Testis (tissue), 3 donors: Measurements from ENCODE around the gene EHD4. TPM values are rescaled to one million over a fixed set of nuclear protein-coding genes. Genes with fewer than 3 reads are reported as not detected.

Source experiments
- DNase-seq: peaks from one replicate; pipeline ENCODE4 v3.0.0-alpha.2; 2019
- H3K27ac ChIP-seq, 2 donors: fragments of 200-600 bp; sonication (generic); one replicate each; pipeline ENCODE4 v1.5.1; 2019
- H3K27me3 ChIP-seq: fragments of 200-600 bp; sonication (generic); one replicate; pipeline ENCODE4 v1.5.1; 2019
- H3K36me3 ChIP-seq: fragments of 200-600 bp; sonication (generic); one replicate; pipeline ENCODE4 v1.5.1; 2017; ENCODE audit warnings: low read depth; ENCODE audit errors: missing control alignments
- H3K4me1 ChIP-seq: fragments of 200-600 bp; sonication (generic); one replicate; pipeline ENCODE4 v1.5.1; 2019
- H3K4me3 ChIP-seq, 2 donors: fragments of 200-600 bp; sonication (generic); one replicate each; pipeline ENCODE4 v1.5.1; 2017 to 2019
- H3K9me3 ChIP-seq: fragments of 200-600 bp; sonication (generic); one replicate; pipeline ENCODE4 v1.5.1; 2017
- POLR2A ChIP-seq: fragments of 450-650 bp; IDR thresholded peaks from one replicate; pipeline ENCODE4 v1.6.1; 2017; ENCODE audit warnings: antibody characterized with exemption, mild to moderate bottlenecking, moderate library complexity
- WGBS, 2 donors: methylation state at CpG; one replicate each; pipeline ENCODE4 v1.1.5; 2018; 5-methylcytosine and 5-hydroxymethylcytosine counted together
- intact Hi-C: fragments of 100-400 bp; cut with DNase I; formaldehyde crosslinking; loops from one replicate; pipeline ENCODE4 v1.15.1; 2023; ENCODE audit warnings: low total_unique reads
- polyA plus RNA-seq: library from polyadenylated mRNA; stranded (reverse); fragments of 350-450 nt; fragmentation: Illumina TruSeq; extraction: RNeasy Lipid Tissue Mini Kit (QIAGEN cat#74804); gene quantifications from one replicate; pipeline ENCODE4 v1.2.3, GENCODE V29; 2014; ENCODE audit warnings: low read depth, low replicate concordance; ENCODE audit not compliant: insufficient read depth
- total RNA-seq, 2 donors: library from RNA; depleted of rRNA; stranded (reverse); fragments of >200 nt; gene quantifications; one replicate each; pipeline ENCODE4 v1.2.3, GENCODE V29; 2016
- TF ChIP-seq, protein P1 (sequence below), 3 experiments: fragments of 450-650 bp in 2 of 3; fragments of 200-600 bp in 1 of 3; sonication (generic) in 1 of 3; IDR thresholded peaks; one replicate each; pipeline ENCODE4 v1.5.1; 2016 to 2019; ENCODE audit warnings: antibody characterized with exemption in 3 of 3, mild to moderate bottlenecking in 2 of 3, moderate library complexity in 1 of 3

Gene EHD4
- total and polyA plus RNA-seq, 3 donors from 2014 or later = 8.0 to 10.2 (median 9.4) TPM

DNA sequence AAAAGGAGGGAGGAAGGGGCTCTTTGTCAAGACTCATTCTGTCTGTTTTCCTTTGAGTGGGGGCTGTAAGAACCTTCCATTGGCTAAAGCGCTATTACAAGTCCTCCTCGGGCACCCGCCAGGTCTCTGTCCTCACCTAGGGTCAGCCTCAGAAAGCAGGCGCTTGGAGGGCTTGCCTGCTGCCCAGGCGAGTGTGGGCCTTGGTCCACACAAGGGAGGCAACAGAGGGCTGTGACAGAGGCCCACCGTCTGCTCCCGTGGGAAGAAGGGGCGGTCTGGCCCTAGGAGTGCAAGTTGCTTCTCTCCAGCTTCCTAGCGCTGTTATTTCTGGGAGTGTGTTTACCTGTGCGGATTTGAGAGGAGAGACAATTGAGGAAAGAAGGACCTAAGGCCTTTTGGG lies 24.0 kb upstream of the EHD4 start:
- intact Hi-C loops = no loop called here
- DNase-seq = no peak
- TF ChIP-seq, protein P1, sequence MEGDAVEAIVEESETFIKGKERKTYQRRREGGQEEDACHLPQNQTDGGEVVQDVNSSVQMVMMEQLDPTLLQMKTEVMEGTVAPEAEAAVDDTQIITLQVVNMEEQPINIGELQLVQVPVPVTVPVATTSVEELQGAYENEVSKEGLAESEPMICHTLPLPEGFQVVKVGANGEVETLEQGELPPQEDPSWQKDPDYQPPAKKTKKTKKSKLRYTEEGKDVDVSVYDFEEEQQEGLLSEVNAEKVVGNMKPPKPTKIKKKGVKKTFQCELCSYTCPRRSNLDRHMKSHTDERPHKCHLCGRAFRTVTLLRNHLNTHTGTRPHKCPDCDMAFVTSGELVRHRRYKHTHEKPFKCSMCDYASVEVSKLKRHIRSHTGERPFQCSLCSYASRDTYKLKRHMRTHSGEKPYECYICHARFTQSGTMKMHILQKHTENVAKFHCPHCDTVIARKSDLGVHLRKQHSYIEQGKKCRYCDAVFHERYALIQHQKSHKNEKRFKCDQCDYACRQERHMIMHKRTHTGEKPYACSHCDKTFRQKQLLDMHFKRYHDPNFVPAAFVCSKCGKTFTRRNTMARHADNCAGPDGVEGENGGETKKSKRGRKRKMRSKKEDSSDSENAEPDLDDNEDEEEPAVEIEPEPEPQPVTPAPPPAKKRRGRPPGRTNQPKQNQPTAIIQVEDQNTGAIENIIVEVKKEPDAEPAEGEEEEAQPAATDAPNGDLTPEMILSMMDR (IDR thresholded peaks at IDR 0.05) = no peak
- no peak for TF ChIP-seq POLR2A

DNA sequence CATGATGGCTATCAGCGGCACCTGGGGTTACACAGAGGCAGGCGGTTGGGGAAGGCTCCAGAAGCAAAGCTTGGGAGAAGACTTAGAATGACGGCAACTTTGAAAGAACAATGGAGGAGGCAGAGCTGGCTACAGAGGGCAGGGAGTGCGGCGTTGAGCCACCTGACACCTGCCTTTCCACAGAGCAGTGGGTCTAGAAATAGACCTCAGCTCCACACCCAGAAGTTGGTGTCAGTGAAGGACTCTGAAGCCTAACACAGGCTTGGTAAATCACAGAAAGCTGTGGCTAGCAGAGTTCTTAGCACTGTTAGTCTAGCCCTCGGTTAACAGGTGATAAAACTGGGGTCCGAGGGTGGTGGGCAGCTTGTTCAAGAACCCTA lies 23.1 kb upstream of the EHD4 start:
- no peaks in the 10 kb centered on the region for H3K27me3 ChIP-seq
- no peaks in the 10 kb centered on the region for H3K36me3 ChIP-seq
- no peak for DNase-seq
- no peak overlapping the region for H3K27ac ChIP-seq
- no peak for TF ChIP-seq POLR2A
- TF ChIP-seq, protein P1 (IDR thresholded peaks at IDR 0.05) = no peak
- no peaks in the 10 kb centered on the region for H3K4me1 ChIP-seq
- WGBS, 2 donors = 88 to 98% methylated on average over 7 of the region's 7 CpGs
- H3K4me3 ChIP-seq = no peak overlapping the region
- intact Hi-C loops = no loop called here
- no peaks in the 10 kb centered on the region for H3K9me3 ChIP-seq

More for the DNA sequence above, 24.0 kb upstream of the EHD4 start:
- Histone ChIP-seq H3K4me1 (no peaks in the 10 kb centered on the region), H3K27me3 (no peaks in the 10 kb centered on the region), H3K4me3 (no peak overlapping the region), H3K9me3 (no peaks in the 10 kb centered on the region), H3K27ac (no peak overlapping the region), H3K36me3 (no peaks in the 10 kb centered on the region)
- WGBS, 2 donors = 93 to 96% methylated on average over 10 of the region's 10 CpGs

DNA sequence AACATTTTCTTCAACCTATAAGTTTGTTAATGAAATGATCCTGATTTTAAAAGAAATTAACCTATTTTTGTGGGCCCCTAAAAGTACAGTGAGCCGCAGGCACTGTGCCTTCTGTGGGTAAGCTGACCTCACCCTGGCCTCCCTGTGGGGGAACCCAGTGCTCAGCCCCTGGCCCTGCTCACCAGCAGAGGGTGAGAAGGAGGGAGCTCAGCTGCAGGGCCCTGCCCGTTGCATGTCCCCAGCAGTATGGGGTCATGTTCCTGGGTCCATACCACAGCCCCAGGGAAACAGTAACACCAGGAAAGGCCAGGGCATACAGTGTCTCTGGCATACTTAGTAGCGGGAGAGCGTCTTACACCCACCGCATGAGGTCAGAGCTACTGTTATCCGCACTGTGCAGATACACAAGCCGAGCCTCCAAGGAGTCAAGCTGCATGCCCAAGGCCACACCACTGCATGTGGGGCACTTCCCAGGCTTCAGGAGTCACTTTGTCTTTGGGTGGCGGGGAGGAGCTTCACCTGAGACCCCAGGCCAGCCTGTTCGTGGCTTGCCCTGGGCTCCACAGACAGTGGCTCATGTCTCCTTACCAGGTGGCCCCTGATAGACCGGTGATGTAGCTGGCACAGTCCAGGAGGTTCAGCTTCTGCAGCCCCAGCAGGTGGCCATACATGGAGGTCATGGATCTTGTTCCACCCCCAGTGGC lies 22.6 kb upstream of the EHD4 start:
- no peak for TF ChIP-seq POLR2A
- TF ChIP-seq, protein P1 (IDR thresholded peaks at IDR 0.05) = no peak
- intact Hi-C loops = loop anchor here (5.0 kb wide), 1 partner anchor 62 kb away; no protein-coding TSS in a partner anchor
- 62 to 87% methylated on average over 10 of the region's 10 CpGs for WGBS, 2 donors

DNA sequence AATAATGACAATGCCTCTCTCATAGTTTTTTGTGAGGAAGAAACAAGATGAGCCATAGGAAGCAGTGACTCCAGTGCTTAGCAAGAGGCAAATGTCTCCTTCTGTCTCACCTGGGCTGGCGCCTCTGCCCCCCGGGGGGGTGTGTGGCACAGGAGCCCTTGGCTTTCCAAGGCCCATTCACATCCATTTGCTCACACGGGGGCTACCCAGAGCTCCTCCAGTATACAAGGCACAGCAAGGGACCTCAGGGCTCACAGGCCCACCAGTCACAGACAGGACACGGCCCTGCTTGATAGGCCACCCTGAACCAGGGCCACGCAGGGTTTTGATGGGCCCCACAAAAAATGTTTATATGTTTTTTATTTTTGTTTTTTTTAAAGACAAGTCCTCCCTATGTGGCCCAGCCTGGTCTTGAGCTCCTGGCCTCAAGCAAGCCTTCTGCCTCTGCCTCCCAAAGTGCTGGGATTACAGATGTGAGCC lies 21.9 kb upstream of the EHD4 start:
- Histone ChIP-seq H3K9me3 (no peaks in the 10 kb centered on the region), H3K4me1 (no peaks in the 10 kb centered on the region), H3K27me3 (no peaks in the 10 kb centered on the region), H3K4me3 (no peak overlapping the region), H3K36me3 (no peaks in the 10 kb centered on the region), H3K27ac (no peak overlapping the region)
- WGBS, 2 donors = 87 to 93% methylated on average over 4 to 5 of the region's 5 CpGs
- intact Hi-C loops = loop anchor here (5.0 kb wide), 1 partner anchor 63 kb away; no protein-coding TSS in a partner anchor
- no peak for TF ChIP-seq POLR2A
- TF ChIP-seq, protein P1 (IDR thresholded peaks at IDR 0.05) = no peak
- DNase-seq = no peak

More for the DNA sequence above, 22.6 kb upstream of the EHD4 start:
- no peaks in the 10 kb centered on the region for H3K9me3 ChIP-seq
- no peaks in the 10 kb centered on the region for H3K27me3 ChIP-seq
- no peaks in the 10 kb centered on the region for H3K4me1 ChIP-seq
- no peaks in the 10 kb centered on the region for H3K36me3 ChIP-seq
- no peak overlapping the region for H3K27ac ChIP-seq
- DNase-seq = no peak
- H3K4me3 ChIP-seq = no peak overlapping the region
